Measurements from ENCODE around the gene AKT1.
"Not testable (repeated sequence)": the region's sequence is repeated elsewhere in the genome, so short reads cannot be mapped to it uniquely, and the experiment has no call there.

The AKT1 gene

GRCh38 chr14:104817930-104818713 lies 22.6 kb upstream of the AKT1 start:
- DNase-seq: no peak

- no peak for DNase-seq
These were observed 21.0 kb upstream of the AKT1 start for GRCh38 chr14:104816616-104816884.

DNA sequence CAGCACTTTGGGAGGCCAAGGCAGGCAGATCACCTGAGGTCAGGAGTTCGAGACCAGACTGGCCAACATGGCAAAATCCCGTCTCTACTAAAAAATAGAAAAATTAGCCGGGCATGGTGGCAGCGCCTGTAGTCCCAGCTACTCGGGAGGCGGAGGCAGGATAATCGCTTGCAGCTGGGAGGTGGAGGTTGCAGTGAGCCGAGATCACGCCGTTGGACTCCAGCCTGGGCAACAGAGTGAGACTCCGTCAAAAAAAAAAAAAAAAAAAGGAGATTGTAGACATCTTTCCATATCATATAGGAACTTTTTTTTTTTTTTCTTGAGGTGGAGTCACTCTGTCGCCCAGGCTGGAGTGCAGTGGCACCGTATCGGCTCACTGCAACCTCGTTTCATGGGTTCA lies 19.2 kb upstream of the AKT1 start:
- DNase-seq: not testable (repeated sequence)

DNA sequence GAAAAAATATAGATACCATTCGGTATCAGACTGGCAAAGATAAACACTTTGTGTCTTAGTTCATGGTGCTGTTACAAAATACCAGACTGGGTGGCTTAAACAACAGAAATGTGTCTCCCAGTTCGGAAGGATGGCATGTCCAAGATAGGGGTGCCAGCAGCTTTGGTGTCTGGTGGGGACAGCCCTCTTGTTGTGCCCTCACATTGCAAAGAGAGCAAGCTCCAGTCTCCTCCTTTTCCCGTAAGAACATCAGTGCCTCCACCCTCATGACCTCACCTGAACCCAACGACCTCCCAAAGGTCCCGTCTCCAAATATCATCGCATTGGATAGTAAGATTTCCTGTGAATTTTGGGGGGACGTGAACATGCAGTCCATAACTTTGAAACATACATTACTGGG lies 17.7 kb upstream of the AKT1 start:
- no peak for DNase-seq

DNA sequence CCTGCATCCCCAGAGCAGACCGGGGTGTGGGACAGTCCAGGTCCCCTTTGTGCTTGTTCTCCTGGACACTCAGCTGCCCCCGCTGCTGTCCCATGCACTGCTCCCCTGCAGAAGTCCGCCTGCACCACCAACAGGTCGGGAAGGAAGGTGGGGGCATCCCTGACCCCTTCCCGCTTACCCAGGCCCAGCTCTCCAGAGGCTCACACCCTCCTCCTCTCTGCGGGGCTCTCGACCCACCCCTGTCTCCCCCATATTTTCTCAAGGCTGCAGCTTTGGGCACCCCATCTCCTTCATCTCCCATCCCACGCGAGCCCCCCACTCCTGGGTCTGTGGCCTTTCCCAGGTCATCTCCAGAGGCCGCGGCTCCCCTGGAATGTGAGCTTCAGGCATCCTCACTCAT lies 14.8 kb upstream of the AKT1 start:
- DNase-seq: no peak

DNA sequence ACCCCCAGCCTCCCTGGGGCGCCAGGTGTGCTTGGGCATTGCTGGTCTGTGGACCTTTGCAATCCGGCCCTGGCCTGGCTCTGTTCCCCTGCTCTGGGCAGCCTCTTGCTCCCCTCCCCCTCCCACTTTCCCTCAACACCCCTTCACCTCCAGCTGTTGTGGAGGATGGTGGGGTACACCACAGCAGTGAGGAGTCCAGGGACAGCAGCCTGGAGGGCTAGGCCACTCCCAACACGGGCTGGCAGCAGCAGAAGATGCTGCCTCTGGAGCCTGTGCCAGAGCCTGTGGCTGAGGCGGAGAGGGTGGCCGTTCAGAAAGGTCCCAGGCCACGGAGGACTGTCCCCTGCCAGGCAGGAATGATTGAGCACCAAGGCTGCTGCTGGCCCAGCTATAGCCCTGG lies 12.9 kb upstream of the AKT1 start:
- DNase-seq: no peak

DNA sequence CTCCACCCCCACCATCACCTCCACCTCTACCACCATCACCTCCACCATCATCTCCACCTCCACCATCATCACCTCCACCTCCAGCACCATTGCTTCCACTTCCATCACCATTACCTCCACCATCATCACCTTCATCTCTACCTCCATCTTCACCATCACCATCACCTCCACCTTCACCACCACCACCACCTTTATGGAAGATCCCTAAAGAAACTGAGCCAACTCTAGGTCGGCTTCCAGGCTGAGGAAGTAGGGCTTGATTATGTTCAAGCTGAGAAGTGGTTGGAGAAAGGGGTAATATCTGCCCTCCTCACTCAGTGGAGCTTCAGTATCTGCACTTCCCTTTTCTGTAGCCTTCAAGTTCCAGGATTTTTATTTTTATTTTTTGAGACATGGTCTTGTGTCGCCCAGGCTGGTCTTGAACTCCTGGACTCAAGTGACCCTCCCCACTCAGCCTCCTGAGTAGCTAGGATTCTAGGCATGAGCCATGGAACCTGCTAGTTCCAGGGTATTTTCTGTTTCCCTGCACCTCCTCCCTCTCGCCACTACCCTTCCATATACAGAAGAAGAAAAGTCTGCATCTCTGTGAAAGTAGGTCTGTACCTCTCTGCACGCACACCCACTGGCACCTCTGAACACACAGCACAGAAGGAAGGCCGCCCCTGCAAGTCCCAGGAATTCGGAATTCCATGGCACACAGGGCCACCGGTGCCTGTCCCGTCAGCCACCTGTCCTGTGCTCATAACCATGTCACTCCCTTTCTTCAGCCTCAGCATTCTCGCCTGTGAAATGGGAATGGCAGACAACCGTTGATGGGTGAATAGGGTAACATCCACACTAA lies 11.3 kb upstream of the AKT1 start:
- no peak for DNase-seq

DNA sequence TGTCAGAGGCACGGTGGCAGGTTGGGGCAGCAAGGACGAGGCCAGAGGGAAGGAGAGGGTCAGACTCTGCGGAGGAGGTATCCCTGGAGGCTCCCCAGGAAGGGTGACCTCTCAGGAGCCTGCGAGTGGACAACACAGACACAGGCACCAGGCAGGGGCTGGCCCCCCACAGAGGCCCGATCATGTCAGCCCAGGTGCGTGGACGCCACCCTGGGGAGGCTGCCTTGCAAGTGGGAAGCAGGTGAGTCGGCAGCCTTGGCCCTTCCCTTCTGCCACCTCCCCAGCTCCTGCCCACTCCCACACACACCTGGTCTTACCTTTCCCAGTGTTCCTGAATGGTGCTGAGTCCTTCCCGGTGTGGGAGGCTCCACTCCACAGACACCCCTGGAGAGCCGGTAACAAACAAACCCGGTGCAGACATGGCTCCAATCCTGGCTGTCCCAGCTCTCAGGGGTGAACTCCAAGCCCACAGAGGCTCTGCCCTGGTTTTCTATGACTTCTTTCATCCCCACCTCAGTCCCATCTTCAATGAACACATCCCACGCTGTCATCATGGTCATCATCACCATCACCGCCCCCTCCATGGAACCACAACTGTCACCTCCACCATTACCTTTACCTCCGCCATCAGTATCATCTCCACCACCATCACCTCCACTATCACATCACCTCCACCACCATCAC lies 10.5 kb upstream of the AKT1 start:
- DNase-seq: no peak

DNA sequence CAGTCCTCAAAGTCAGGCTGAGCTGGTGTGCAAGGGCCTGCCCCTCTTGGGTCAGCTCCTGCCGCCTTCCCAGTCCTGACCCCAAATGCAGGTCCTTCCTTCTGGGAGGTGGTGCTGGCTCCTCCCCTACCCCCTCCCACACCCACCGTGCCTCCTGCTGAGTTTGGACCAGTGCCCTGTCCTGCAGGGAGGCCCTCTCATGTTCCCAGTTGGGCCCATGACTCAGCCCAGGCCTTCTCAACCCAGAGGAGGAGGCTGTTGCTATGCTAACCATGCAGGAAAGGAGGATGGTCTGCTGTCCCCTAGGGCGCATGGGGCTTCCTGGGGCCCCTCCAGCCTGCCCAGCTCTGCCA lies 9.8 kb upstream of the AKT1 start:
- no peak for DNase-seq

DNA sequence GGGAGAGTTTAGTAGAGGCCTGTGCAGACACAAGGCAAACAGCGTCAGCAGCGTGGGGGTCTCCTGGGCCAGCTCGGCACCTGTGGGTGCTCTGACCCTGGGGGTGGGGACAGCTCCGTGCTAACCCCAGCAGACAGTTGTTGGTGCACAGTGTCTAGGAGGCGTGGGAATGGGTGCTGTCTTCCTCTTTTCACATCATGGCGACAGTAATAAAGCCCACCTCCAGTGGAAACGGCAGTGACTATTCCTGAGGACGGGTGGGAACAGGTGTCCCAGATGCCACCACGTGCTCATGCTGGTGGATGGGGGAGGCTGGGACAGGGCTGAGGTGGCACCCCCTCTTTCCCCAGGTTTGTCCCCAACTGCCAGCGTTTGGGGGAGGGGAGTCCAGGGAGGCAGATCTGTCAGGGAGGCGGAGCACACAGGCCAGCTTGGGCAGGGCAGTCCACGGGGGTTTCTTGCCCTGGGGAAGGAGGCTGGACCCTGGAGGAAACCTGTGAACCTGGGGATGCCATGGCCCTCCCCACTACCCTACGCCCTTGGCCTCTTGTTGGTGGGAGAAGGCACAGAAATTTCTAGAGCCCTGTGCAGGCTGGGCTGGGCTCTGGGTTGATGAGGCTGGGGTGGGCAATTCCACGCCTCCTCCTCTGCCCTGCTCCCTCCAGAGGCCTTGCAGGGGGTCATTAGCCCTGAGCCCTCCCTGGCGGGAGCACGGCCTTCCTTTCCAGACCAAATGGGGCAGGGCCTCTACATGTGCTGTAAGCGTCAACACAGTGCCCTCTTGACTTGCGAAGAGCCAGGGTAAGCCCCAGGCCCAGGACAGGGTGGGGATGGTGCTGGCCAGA lies 9.2 kb upstream of the AKT1 start:
- no peak for DNase-seq

- no peak for DNase-seq
These were observed 8.4 kb upstream of the AKT1 start for GRCh38 chr14:104803912-104804410.

- no peak for DNase-seq
These were observed 7.8 kb upstream of the AKT1 start for GRCh38 chr14:104803280-104803911.

GRCh38 chr14:104802394-104803184 lies 7.0 kb upstream of the AKT1 start:
- DNase-seq: no peak

DNA sequence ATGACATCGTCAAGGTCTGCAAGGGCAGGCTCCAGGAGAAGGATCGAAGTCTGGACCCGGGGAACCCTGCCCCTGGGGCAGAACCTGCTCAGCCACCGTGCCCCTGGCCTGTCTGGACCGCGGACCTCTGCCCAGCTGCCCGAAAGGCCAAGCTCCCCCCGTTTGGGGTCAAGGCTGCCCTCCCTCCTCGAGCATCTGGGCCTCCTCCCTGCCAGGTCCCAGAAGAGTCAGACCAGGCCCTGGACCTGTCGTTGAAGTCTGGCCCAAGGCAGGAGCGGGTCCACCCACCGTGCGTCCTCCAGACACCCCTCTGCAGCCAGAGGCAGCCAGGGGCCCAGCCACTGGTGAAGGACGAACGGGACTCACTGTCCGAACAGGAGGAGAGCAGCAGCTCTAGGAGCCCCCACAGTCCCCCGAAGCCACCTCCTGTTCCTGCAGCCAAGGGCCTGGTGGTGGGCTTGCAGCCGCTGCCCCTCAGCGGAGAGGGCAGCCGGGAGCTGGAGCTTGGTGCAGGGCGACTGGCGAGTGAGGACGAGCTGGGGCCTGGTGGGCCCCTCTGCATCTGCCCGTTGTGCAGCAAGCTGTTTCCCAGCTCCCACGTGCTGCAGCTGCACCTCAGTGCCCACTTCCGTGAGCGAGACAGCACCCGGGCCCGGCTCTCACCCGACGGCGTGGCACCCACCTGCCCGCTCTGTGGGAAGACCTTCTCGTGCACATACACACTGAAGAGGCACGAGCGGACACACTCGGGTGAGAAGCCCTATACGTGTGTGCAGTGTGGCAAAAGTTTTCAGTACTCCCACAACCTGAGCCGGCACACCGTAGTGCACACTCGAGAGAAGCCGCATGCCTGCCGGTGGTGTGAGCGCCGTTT lies 6.2 kb upstream of the AKT1 start:
- no peak for DNase-seq

GRCh38 chr14:104800771-104801519 lies 5.4 kb upstream of the AKT1 start, which contains the start of gene ZBTB42:
Gene ZBTB42, plus strand, starts transcription at chr14:104801101. Its CDS starts 97 bp downstream, at chr14:104801198.
- DNase-seq: no peak

- DNase-seq: no peak
These were observed 4.6 kb upstream of the AKT1 start for GRCh38 chr14:104800015-104800770.

GRCh38 chr14:104799244-104800014 lies 3.9 kb upstream of the AKT1 start:
- no peak for DNase-seq
